DMS153 treated with DMSO at 0.1 percent for 48 hours (cell line): Measurements from ENCODE around the gene CACNB2.

Experiments used
- DNase-seq: peaks from one replicate; lab custom pipeline; 2025; ENCODE audit not compliant: unreplicated experiment; lab: John Stamatoyannopoulos, UW

CACNB2 gene

GRCh38 chr10:18278181-18278580 lies 138.0 kb downstream of the CACNB2 start:
- no peak for DNase-seq

GRCh38 chr10:18279173-18279572 lies 138.9 kb downstream of the CACNB2 start:
- DNase-seq = no peak

GRCh38 chr10:18282094-18282493 lies 141.9 kb downstream of the CACNB2 start:
- no peak for DNase-seq

- peak; percentile 54 for DNase-seq
Observed at GRCh38 chr10:18290651-18291313, 150.6 kb downstream of the CACNB2 start.

- no peak for DNase-seq
Observed at GRCh38 chr10:18293536-18294510, 153.6 kb downstream of the CACNB2 start.

GRCh38 chr10:18294633-18295032 lies 154.4 kb downstream of the CACNB2 start:
- DNase-seq = no peak

- DNase-seq = no peak
Observed at GRCh38 chr10:18297659-18298058, 157.4 kb downstream of the CACNB2 start.

- DNase-seq = no peak
Observed at GRCh38 chr10:18298256-18298655, 158.0 kb downstream of the CACNB2 start.

- no peak for DNase-seq
Observed at GRCh38 chr10:18303851-18304801, 163.9 kb downstream of the CACNB2 start.

- no peak for DNase-seq
Observed at GRCh38 chr10:18306031-18306430, 165.8 kb downstream of the CACNB2 start.

- no peak for DNase-seq
Observed at GRCh38 chr10:18308600-18308999, 168.4 kb downstream of the CACNB2 start.

GRCh38 chr10:18310761-18311160 lies 170.5 kb downstream of the CACNB2 start:
- no peak for DNase-seq

- no peak for DNase-seq
Observed at GRCh38 chr10:18312374-18313139, 172.3 kb downstream of the CACNB2 start.

- DNase-seq = no peak
Observed at GRCh38 chr10:18313140-18313530, 172.9 kb downstream of the CACNB2 start.

GRCh38 chr10:18313626-18314025 lies 173.4 kb downstream of the CACNB2 start:
- DNase-seq = no peak

- no peak for DNase-seq
Observed at GRCh38 chr10:18319628-18320027, 179.4 kb downstream of the CACNB2 start.

- DNase-seq = no peak
Observed at GRCh38 chr10:18321371-18321770, 181.1 kb downstream of the CACNB2 start.

GRCh38 chr10:18323916-18324315 lies 183.7 kb downstream of the CACNB2 start:
- no peak for DNase-seq

- DNase-seq = no peak
Observed at GRCh38 chr10:18325410-18325809, 185.2 kb downstream of the CACNB2 start.

- DNase-seq = no peak
Observed at GRCh38 chr10:18325889-18326531, 185.8 kb downstream of the CACNB2 start.
